ENCODE results near the gene UVRAG. TPM values are rescaled to one million over a fixed set of nuclear protein-coding genes. Genes with fewer than 3 reads are reported as not detected.

The UVRAG gene
- total RNA-seq, 4 donors from 2014 or later = 27.3 to 38.7 (median 33.6) TPM

DNA sequence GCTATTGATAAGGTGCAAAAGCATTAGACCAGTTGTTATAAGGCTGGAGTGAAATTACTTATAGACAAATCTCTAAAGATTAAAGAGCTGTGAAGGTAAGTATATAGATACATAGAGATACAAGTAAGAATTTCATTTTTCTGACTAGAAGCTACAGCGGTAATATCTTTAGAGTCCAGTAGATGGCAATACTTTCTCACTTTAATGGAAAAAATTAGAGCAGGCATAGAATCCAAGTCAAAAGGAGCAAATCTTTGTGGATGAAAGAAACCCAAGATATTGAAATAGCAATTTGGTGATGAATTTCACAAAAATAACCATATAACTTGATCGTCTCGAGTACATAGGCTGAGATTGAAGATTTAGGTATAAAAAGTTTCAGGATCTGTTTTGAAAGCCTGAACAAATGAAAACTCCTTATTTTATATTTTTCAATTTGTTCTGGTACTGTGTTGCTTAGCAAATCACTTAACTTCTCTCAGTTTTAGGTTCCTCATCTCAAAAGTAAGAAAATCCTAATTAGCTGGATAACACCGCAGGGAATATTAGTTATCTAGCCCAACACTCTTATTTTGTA is 81.9 kb downstream of the UVRAG start:
- no peak for DNase-seq (ENCODE audit: low spot score in 2 of 2)
- H3K27me3 ChIP-seq = no peaks in the 10 kb centered on the region
- TF ChIP-seq POLR2A (IDR thresholded peaks at IDR 0.05) = no peak
- no peak for TF ChIP-seq EP300 (IDR thresholded peaks at IDR 0.05)
- peak; percentile 46 to 79 (median 71) for TF ChIP-seq CTCF (IDR thresholded peaks at IDR 0.05)
- H3K4me1 ChIP-seq = peaks cover 0 to 20% (median 4%) of the 10 kb centered on the region in 4 donors
- no peak overlapping the region for H3K27ac ChIP-seq
- H3K9me3 ChIP-seq = no peaks in the 10 kb centered on the region
- 25 to 33% methylated on average over 4 of the region's 4 CpGs for WGBS, 2 donors
- no peak overlapping the region for H3K4me3 ChIP-seq
- H3K36me3 ChIP-seq = peaks cover 0 to 14% (median 0%) of the 10 kb centered on the region in 3 donors

DNA sequence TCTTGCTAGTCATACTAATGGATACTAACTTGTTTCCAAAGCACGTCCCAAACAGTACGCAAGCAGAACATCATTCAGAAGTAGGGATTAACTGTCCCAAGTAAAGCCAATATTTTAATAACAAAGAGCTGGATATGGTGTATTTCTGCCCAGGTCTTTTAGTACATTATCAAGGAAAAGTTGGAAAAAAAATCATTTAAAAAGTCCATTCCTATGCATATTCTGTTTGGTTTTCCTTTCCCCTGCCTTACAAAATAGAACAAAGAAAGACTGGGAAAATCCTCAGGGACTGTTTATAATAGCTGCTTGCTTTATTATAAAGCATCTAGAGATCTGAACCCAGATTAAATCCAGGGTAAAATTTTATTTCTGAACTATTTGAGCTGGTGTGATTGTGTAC is 83.9 kb downstream of the UVRAG start:
- 96 to 99% methylated on average over 2 of the region's 2 CpGs for WGBS, 2 donors
- DNase-seq (ENCODE audit: low spot score in 2 of 2) = no peak
- no peak overlapping the region for H3K27ac ChIP-seq
- peaks cover 0 to 19% (median 4%) of the 10 kb centered on the region in 4 donors for H3K4me1 ChIP-seq
- H3K4me3 ChIP-seq = no peak overlapping the region
- H3K36me3 ChIP-seq = no peaks in the 10 kb centered on the region
- no peaks in the 10 kb centered on the region for H3K9me3 ChIP-seq
- TF ChIP-seq CTCF (IDR thresholded peaks at IDR 0.05) = no peak
- no peak for TF ChIP-seq EP300 (IDR thresholded peaks at IDR 0.05)
- TF ChIP-seq POLR2A (IDR thresholded peaks at IDR 0.05) = no peak
- no peaks in the 10 kb centered on the region for H3K27me3 ChIP-seq

GRCh38 chr11:75899806-75900205 is 84.8 kb downstream of the UVRAG start:
- Histone ChIP-seq H3K4me1 (peaks cover 0 to 27% (median 4%) of the 10 kb centered on the region in 4 donors), H3K36me3 (no peaks in the 10 kb centered on the region), H3K27me3 (no peaks in the 10 kb centered on the region), H3K4me3 (no peak overlapping the region), H3K27ac (no peak overlapping the region), H3K9me3 (no peaks in the 10 kb centered on the region)
- TF ChIP-seq CTCF (IDR thresholded peaks at IDR 0.05) (no peak), EP300 (IDR thresholded peaks at IDR 0.05) (no peak), POLR2A (IDR thresholded peaks at IDR 0.05) (no peak)
- DNase-seq (ENCODE audit: low spot score in 2 of 2) = no peak
- 21 to 24% methylated on average over 2 of the region's 2 CpGs for WGBS, 2 donors

GRCh38 chr11:75900848-75901247 is 85.8 kb downstream of the UVRAG start:
- TF ChIP-seq CTCF (IDR thresholded peaks at IDR 0.05) (no peak), EP300 (IDR thresholded peaks at IDR 0.05) (no peak), POLR2A (IDR thresholded peaks at IDR 0.05) (no peak)
- no peak overlapping the region for H3K4me3 ChIP-seq

GRCh38 chr11:75902631-75903030 is 87.6 kb downstream of the UVRAG start:
- Histone ChIP-seq H3K4me1 (peaks cover 0 to 33% (median 4%) of the 10 kb centered on the region in 4 donors), H3K27ac (no peak overlapping the region), H3K9me3 (no peaks in the 10 kb centered on the region), H3K4me3 (no peak overlapping the region), H3K27me3 (no peaks in the 10 kb centered on the region), H3K36me3 (no peaks in the 10 kb centered on the region)
- no peak for DNase-seq (ENCODE audit: low spot score in 2 of 2)
- WGBS, 2 donors = 86 to 87% methylated on average over 2 of the region's 2 CpGs
- TF ChIP-seq CTCF (IDR thresholded peaks at IDR 0.05) = no peak
- no peak for TF ChIP-seq EP300 (IDR thresholded peaks at IDR 0.05)
- TF ChIP-seq POLR2A (IDR thresholded peaks at IDR 0.05) = no peak

More at GRCh38 chr11:75900848-75901247, 85.8 kb downstream of the UVRAG start:
- Histone ChIP-seq H3K9me3 (no peaks in the 10 kb centered on the region), H3K27ac (no peak overlapping the region), H3K36me3 (no peaks in the 10 kb centered on the region), H3K4me1 (peaks cover 0 to 33% (median 4%) of the 10 kb centered on the region in 4 donors), H3K27me3 (no peaks in the 10 kb centered on the region)
- WGBS, 2 donors = 93 to 95% methylated on average over 3 of the region's 3 CpGs
- no peak for DNase-seq (ENCODE audit: low spot score in 2 of 2)

All from tibial nerve (tissue), 4 donors.